HG02678 (cell line): ENCODE measurements around the gene SEMA3A.

Experiments
- ATAC-seq: cut with Tn5 transposase; IDR thresholded peaks from one replicate; pipeline ENCODE4 v1.9.1; 2021; ENCODE audit warnings: mild to moderate bottlenecking, moderate library complexity; ENCODE audit not compliant: unreplicated experiment

The SEMA3A gene

GRCh38 chr7:84196084-84196503 lies 1.5 kb upstream of the SEMA3A start:
- ATAC-seq: no peak

- ATAC-seq: no peak
These were observed 889 bp upstream of the SEMA3A start for GRCh38 chr7:84195295-84196060.

- ATAC-seq: no peak
These were observed 842 bp downstream of the SEMA3A start for GRCh38 chr7:84193747-84194146.

- no peak for ATAC-seq
These were observed 2.7 kb downstream of the SEMA3A start for GRCh38 chr7:84191842-84192241.

- no peak for ATAC-seq
These were observed 3.3 kb downstream of the SEMA3A start for GRCh38 chr7:84191261-84191660.

- ATAC-seq: no peak
These were observed 4.4 kb downstream of the SEMA3A start for GRCh38 chr7:84190016-84190705.

- ATAC-seq: no peak
These were observed 5.7 kb downstream of the SEMA3A start for GRCh38 chr7:84188786-84189405.

- ATAC-seq: no peak
These were observed 6.6 kb downstream of the SEMA3A start for GRCh38 chr7:84187813-84188510.

GRCh38 chr7:84187087-84187805 lies 7.3 kb downstream of the SEMA3A start:
- ATAC-seq: no peak

- no peak for ATAC-seq
These were observed 10.8 kb downstream of the SEMA3A start for GRCh38 chr7:84183741-84184140.

GRCh38 chr7:84182301-84182700 lies 12.3 kb downstream of the SEMA3A start:
- ATAC-seq: no peak

- no peak for ATAC-seq
These were observed 13.0 kb downstream of the SEMA3A start for GRCh38 chr7:84181628-84182027.

- ATAC-seq: no peak
These were observed 16.7 kb downstream of the SEMA3A start for GRCh38 chr7:84177758-84178412.

GRCh38 chr7:84176716-84177115 lies 17.9 kb downstream of the SEMA3A start:
- ATAC-seq: no peak

GRCh38 chr7:84175461-84175860 lies 19.1 kb downstream of the SEMA3A start:
- ATAC-seq: no peak

- ATAC-seq: no peak
These were observed 23.9 kb downstream of the SEMA3A start for GRCh38 chr7:84170646-84171045.

GRCh38 chr7:84162584-84162983 lies 32.0 kb downstream of the SEMA3A start:
- ATAC-seq: no peak

- ATAC-seq: no peak
These were observed 32.5 kb downstream of the SEMA3A start for GRCh38 chr7:84162125-84162524.

GRCh38 chr7:84161398-84161797 lies 33.2 kb downstream of the SEMA3A start:
- ATAC-seq: no peak

- ATAC-seq: no peak
These were observed 35.2 kb downstream of the SEMA3A start for GRCh38 chr7:84159435-84159834.
